ENCODE measurements around the gene SERPINB8. TPM values are rescaled to one million over a fixed set of nuclear protein-coding genes. Genes with fewer than 3 reads are reported as not detected.

The SERPINB8 gene
- total RNA-seq, 1 donor from 2014 or later = 14.1 TPM

- Histone ChIP-seq H3K4me3 (ENCODE audit: insufficient read depth, low read depth, low read length) (no peak overlapping the region), H3K4me2 (ENCODE audit: low read length) (no peak overlapping the region), H3K4me1 (ENCODE audit: insufficient read depth, low read length) (no peaks in the 10 kb centered on the region), H2AFZ (ENCODE audit: low read depth, low read length) (no peak overlapping the region), H3K9ac (ENCODE audit: low read length) (no peak overlapping the region), H3K9me3 (ENCODE audit: insufficient read depth, low read depth, low read length) (no peaks in the 10 kb centered on the region), H3K27me3 (ENCODE audit: insufficient read depth, low read length) (no peaks in the 10 kb centered on the region), H4K20me1 (ENCODE audit: insufficient read depth, low read length) (no peaks in the 10 kb centered on the region), H3K36me3 (ENCODE audit: insufficient read depth, low read length) (no peaks in the 10 kb centered on the region), H3K27ac (ENCODE audit: low read depth, low read length) (no peak overlapping the region), H3K79me2 (ENCODE audit: insufficient read depth, low read length) (no peaks in the 10 kb centered on the region)
- H3K27me3 Mint-ChIP-seq (ENCODE audit: low read depth, unreplicated experiment) = peaks cover 2% of the 10 kb centered on the region
- no peaks in the 10 kb centered on the region for H3K4me1 Mint-ChIP-seq (ENCODE audit: low read depth, unreplicated experiment)
- no peak overlapping the region for H3K27ac Mint-ChIP-seq (ENCODE audit: unreplicated experiment)
- peaks cover 1% of the 10 kb centered on the region for H3K36me3 Mint-ChIP-seq (ENCODE audit: low read depth, unreplicated experiment)
- DNase-seq (ENCODE audit: low read depth) (no peak), FAIRE-seq (no peak)
- H3K9me3 Mint-ChIP-seq (ENCODE audit: unreplicated experiment) = no peaks in the 10 kb centered on the region
- no peak overlapping the region for H3K4me3 Mint-ChIP-seq (ENCODE audit: unreplicated experiment)
- TF ChIP-seq EZH2 (IDR thresholded peaks at IDR 0.05; ENCODE audit: insufficient read depth, low read length) (no peak), CTCF (IDR thresholded peaks at IDR 0.05; ENCODE audit: insufficient read depth, low read depth, low read length) (no peak)
Observed at GRCh38 chr18:64002581-64002980, 32.7 kb downstream of the SERPINB8 start.

DNA sequence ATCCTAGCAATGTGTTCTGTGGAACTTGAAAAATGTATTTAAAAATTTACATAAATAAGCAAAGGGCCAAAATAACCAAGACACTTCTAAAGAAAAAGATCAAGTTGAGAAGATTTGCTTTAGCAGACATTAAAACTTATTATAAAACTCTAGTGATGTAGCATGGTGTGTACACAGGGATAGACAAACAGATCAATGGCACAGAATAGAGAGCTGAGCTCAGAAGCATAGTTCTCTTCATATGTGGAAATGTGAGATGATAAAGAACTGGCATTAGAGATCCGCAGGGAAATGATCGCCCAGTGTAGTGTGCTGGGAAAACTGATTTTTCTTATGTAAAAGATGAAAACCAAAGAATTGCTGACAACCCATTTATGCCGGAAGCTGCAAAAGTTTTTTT, 39.4 kb downstream of the SERPINB8 start:
- no peaks in the 10 kb centered on the region for H3K9me3 Mint-ChIP-seq (ENCODE audit: unreplicated experiment)

More for the DNA sequence above, 39.4 kb downstream of the SERPINB8 start:
- H3K27me3 ChIP-seq (ENCODE audit: insufficient read depth, low read length) = no peaks in the 10 kb centered on the region
- TF ChIP-seq EZH2 (IDR thresholded peaks at IDR 0.05; ENCODE audit: insufficient read depth, low read length) = no peak
- TF ChIP-seq CTCF (IDR thresholded peaks at IDR 0.05; ENCODE audit: insufficient read depth, low read depth, low read length) = no peak
- no peak overlapping the region for H3K9ac ChIP-seq (ENCODE audit: low read length)
- H3K27me3 Mint-ChIP-seq (ENCODE audit: low read depth, unreplicated experiment) = no peaks in the 10 kb centered on the region
- H3K4me3 ChIP-seq (ENCODE audit: insufficient read depth, low read depth, low read length) = no peak overlapping the region
- H3K4me1 ChIP-seq (ENCODE audit: insufficient read depth, low read length) = no peaks in the 10 kb centered on the region
- H3K36me3 Mint-ChIP-seq (ENCODE audit: low read depth, unreplicated experiment) = no peaks in the 10 kb centered on the region
- H3K4me1 Mint-ChIP-seq (ENCODE audit: low read depth, unreplicated experiment) = no peaks in the 10 kb centered on the region
- no peaks in the 10 kb centered on the region for H3K79me2 ChIP-seq (ENCODE audit: insufficient read depth, low read length)
- no peak overlapping the region for H3K4me2 ChIP-seq (ENCODE audit: low read length)
- FAIRE-seq = no peak
- no peaks in the 10 kb centered on the region for H3K9me3 ChIP-seq (ENCODE audit: insufficient read depth, low read depth, low read length)
- H3K36me3 ChIP-seq (ENCODE audit: insufficient read depth, low read length) = no peaks in the 10 kb centered on the region
- H3K27ac Mint-ChIP-seq (ENCODE audit: unreplicated experiment) = no peak overlapping the region
- H3K4me3 Mint-ChIP-seq (ENCODE audit: unreplicated experiment) = no peak overlapping the region
- H2AFZ ChIP-seq (ENCODE audit: low read depth, low read length) = no peak overlapping the region
- H4K20me1 ChIP-seq (ENCODE audit: insufficient read depth, low read length) = no peaks in the 10 kb centered on the region
- H3K27ac ChIP-seq (ENCODE audit: low read depth, low read length) = no peak overlapping the region
- DNase-seq (ENCODE audit: low read depth) = no peak
